Upper lobe of right lung (tissue), 1 donor: ENCODE results near the gene THSD4. TPM values are rescaled to one million over a fixed set of nuclear protein-coding genes. Genes with fewer than 3 reads are reported as not detected.
A peak's percentile ranks its signal among the peaks of the same experiment; 100 is the strongest.
"Not testable (repeated sequence)": the region's sequence is repeated elsewhere in the genome, so short reads cannot be mapped to it uniquely, and the experiment has no call there.

ENCODE experiments used
- ATAC-seq: fragments of 200-7000 bp; cut with Tn5 transposase; one replicate; pipeline ENCODE4 v1.9.1; 2020; ENCODE audit warnings: mild to moderate bottlenecking, moderate library complexity
- DNase-seq: peaks from one replicate; pipeline ENCODE4 v3.0.0-alpha.2; 2020
- H3K27ac ChIP-seq: fragments of 200-600 bp; one replicate; pipeline ENCODE4 v1.8.0; 2022
- H3K27me3 ChIP-seq: fragments of 200-600 bp; one replicate; pipeline ENCODE4 v1.8.0; 2022; ENCODE audit warnings: mild to moderate bottlenecking
- H3K36me3 ChIP-seq: fragments of 200-600 bp; one replicate; pipeline ENCODE4 v1.8.0; 2022
- H3K4me1 ChIP-seq: fragments of 200-600 bp; one replicate; pipeline ENCODE4 v1.8.0; 2022
- H3K4me3 ChIP-seq: fragments of 200-600 bp; one replicate; pipeline ENCODE4 v1.8.0; 2022; ENCODE audit warnings: mild to moderate bottlenecking
- H3K9me3 ChIP-seq: fragments of 200-600 bp; one replicate; pipeline ENCODE4 v1.8.0; 2022
- CTCF ChIP-seq: fragments of 200-600 bp; IDR thresholded peaks from one replicate; pipeline ENCODE4 v1.8.0; 2022; ENCODE audit warnings: antibody characterized with exemption
- intact Hi-C: fragments of 100-400 bp; cut with DNase I; formaldehyde crosslinking; loops from one replicate; pipeline ENCODE4 v1.11.0; 2022
- total RNA-seq: library from RNA; stranded (reverse); fragmentation: NEBNext Ultra II Directional; extraction: Animal tissue kit (Norgen Biotek cat#: 25700); gene quantifications from one replicate; pipeline ENCODE4 v1.2.1, GENCODE V29; 2021
- donor health status: DM: no; HTN: yes; CAD: no; lungs with severe emphysema.

The THSD4 gene
- total RNA-seq, 1 donor from 2014 or later: 25.6 TPM

- peak; percentile 63 for ATAC-seq
- DNase-seq: peak; percentile 70
- no peaks in the 10 kb centered on the region for H3K36me3 ChIP-seq
- H3K4me3 ChIP-seq: no peak overlapping the region
- no peak for TF ChIP-seq CTCF
- H3K27me3 ChIP-seq: no peaks in the 10 kb centered on the region
- H3K9me3 ChIP-seq: no peaks in the 10 kb centered on the region
- H3K4me1 ChIP-seq: no peaks in the 10 kb centered on the region
- no peak overlapping the region for H3K27ac ChIP-seq
- intact Hi-C loops: no loop called here
Measured at GRCh38 chr15:71201477-71201876, 86.2 kb downstream of the THSD4 start.

- Histone ChIP-seq H3K27me3 (no peaks in the 10 kb centered on the region), H3K4me1 (no peaks in the 10 kb centered on the region), H3K36me3 (no peaks in the 10 kb centered on the region), H3K9me3 (no peaks in the 10 kb centered on the region), H3K4me3 (no peak overlapping the region), H3K27ac (no peak overlapping the region)
- ATAC-seq: no peak
- intact Hi-C loops: no loop called here
- TF ChIP-seq CTCF: no peak
- DNase-seq: no peak
Measured at GRCh38 chr15:71202712-71203111, 87.4 kb downstream of the THSD4 start.

- no peak for TF ChIP-seq CTCF
- intact Hi-C loops: no loop called here
- no peaks in the 10 kb centered on the region for H3K27me3 ChIP-seq
- ATAC-seq (no peak), DNase-seq (no peak)
- H3K27ac ChIP-seq: no peak overlapping the region
- H3K4me3 ChIP-seq: no peak overlapping the region
- no peaks in the 10 kb centered on the region for H3K4me1 ChIP-seq
- H3K36me3 ChIP-seq: no peaks in the 10 kb centered on the region
- no peaks in the 10 kb centered on the region for H3K9me3 ChIP-seq
Measured at GRCh38 chr15:71203586-71204474, 88.6 kb downstream of the THSD4 start.

- ATAC-seq (no peak), DNase-seq (no peak)
- intact Hi-C loops: no loop called here
- Histone ChIP-seq H3K27ac (no peak overlapping the region), H3K4me1 (no peaks in the 10 kb centered on the region), H3K9me3 (no peaks in the 10 kb centered on the region), H3K4me3 (no peak overlapping the region), H3K27me3 (no peaks in the 10 kb centered on the region), H3K36me3 (no peaks in the 10 kb centered on the region)
- TF ChIP-seq CTCF: no peak
Measured at GRCh38 chr15:71207141-71207540, 91.9 kb downstream of the THSD4 start.

GRCh38 chr15:71212146-71212545 is 96.9 kb downstream of the THSD4 start:
- Histone ChIP-seq H3K27me3 (no peaks in the 10 kb centered on the region), H3K9me3 (no peaks in the 10 kb centered on the region), H3K4me1 (no peaks in the 10 kb centered on the region), H3K27ac (no peak overlapping the region), H3K36me3 (no peaks in the 10 kb centered on the region), H3K4me3 (no peak overlapping the region)
- ATAC-seq (no peak), DNase-seq (no peak)
- intact Hi-C loops: no loop called here
- no peak for TF ChIP-seq CTCF

GRCh38 chr15:71213943-71214342 is 98.7 kb downstream of the THSD4 start:
- H3K36me3 ChIP-seq, H3K9me3 ChIP-seq, H3K27ac ChIP-seq, DNase-seq, H3K4me1 ChIP-seq, H3K27me3 ChIP-seq, intact Hi-C loops, ATAC-seq, H3K4me3 ChIP-seq: not testable (repeated sequence)
